Lower lobe of right lung (tissue), 2 donors: ENCODE results near the gene FBXW5. TPM values are rescaled to one million over a fixed set of nuclear protein-coding genes. Genes with fewer than 3 reads are reported as not detected.

Experiments used
- ATAC-seq, 2 donors: fragments of 200-7000 bp; cut with Tn5 transposase; one replicate each; pipeline ENCODE4 v1.9.1; 2020 to 2022; ENCODE audit warnings: mild to moderate bottlenecking in 2 of 2, moderate library complexity in 2 of 2
- DNase-seq: peaks from one replicate; pipeline ENCODE4 v3.0.0-alpha.2; 2020
- H3K27ac ChIP-seq: fragments of 200-600 bp; one replicate; pipeline ENCODE4 v1.8.0; 2022
- H3K27me3 ChIP-seq: fragments of 200-600 bp; one replicate; pipeline ENCODE4 v1.8.0; 2022; ENCODE audit warnings: low read depth
- H3K36me3 ChIP-seq: fragments of 200-600 bp; one replicate; pipeline ENCODE4 v1.8.0; 2022; ENCODE audit warnings: mild to moderate bottlenecking
- H3K4me1 ChIP-seq: fragments of 200-600 bp; one replicate; pipeline ENCODE4 v1.8.0; 2022
- H3K4me3 ChIP-seq: fragments of 200-600 bp; one replicate; pipeline ENCODE4 v1.8.0; 2022; ENCODE audit warnings: mild to moderate bottlenecking
- H3K9me3 ChIP-seq: fragments of 200-600 bp; one replicate; pipeline ENCODE4 v1.8.0; 2022
- CTCF ChIP-seq: fragments of 200-600 bp; IDR thresholded peaks from one replicate; pipeline ENCODE4 v1.8.0; 2022; ENCODE audit warnings: antibody characterized with exemption, mild to moderate bottlenecking
- intact Hi-C: fragments of 100-400 bp; cut with DNase I; formaldehyde crosslinking; loops from one replicate; pipeline ENCODE4 v1.11.0; 2022
- total RNA-seq: library from RNA; stranded (reverse); fragmentation: NEBNext Ultra II Directional; extraction: Animal tissue kit (Norgen Biotek cat#: 25700); gene quantifications from one replicate; pipeline ENCODE4 v1.2.1, GENCODE V29; 2021
- donor health status: DM: no; HTN: yes; CAD: no; lungs with severe emphysema.

Gene FBXW5
- total RNA-seq, 1 donor from 2014 or later, result 83.2 TPM

GRCh38 chr9:136943291-136944211, 987 bp downstream of the FBXW5 start:
- peak overlapping the region; percentile 87 for H3K27ac ChIP-seq
- H3K27me3 ChIP-seq, result no peaks in the 10 kb centered on the region
- TF ChIP-seq CTCF, result no peak
- no peak for DNase-seq
- H3K4me1 ChIP-seq, result peaks cover 29% of the 10 kb centered on the region
- peaks cover 35% of the 10 kb centered on the region for H3K36me3 ChIP-seq
- intact Hi-C loops, result no loop called here
- ATAC-seq, result peak in 1 of 2 donors; percentile 6
- no peaks in the 10 kb centered on the region for H3K9me3 ChIP-seq
- peak overlapping the region; percentile 98 for H3K4me3 ChIP-seq

GRCh38 chr9:136942881-136943230, 1.7 kb downstream of the FBXW5 start:
- no peaks in the 10 kb centered on the region for H3K9me3 ChIP-seq
- ATAC-seq (no peak), DNase-seq (no peak)
- H3K4me3 ChIP-seq, result peak overlapping the region; percentile 98
- H3K36me3 ChIP-seq, result peaks cover 35% of the 10 kb centered on the region
- no peaks in the 10 kb centered on the region for H3K27me3 ChIP-seq
- intact Hi-C loops, result no loop called here
- TF ChIP-seq CTCF, result no peak
- H3K4me1 ChIP-seq, result peaks cover 22% of the 10 kb centered on the region
- H3K27ac ChIP-seq, result no peak overlapping the region

GRCh38 chr9:136942112-136942880, 2.2 kb downstream of the FBXW5 start:
- H3K27me3 ChIP-seq, result no peaks in the 10 kb centered on the region
- H3K9me3 ChIP-seq, result no peaks in the 10 kb centered on the region
- peaks cover 35% of the 10 kb centered on the region for H3K36me3 ChIP-seq
- no peak overlapping the region for H3K27ac ChIP-seq
- intact Hi-C loops, result no loop called here
- peaks cover 17% of the 10 kb centered on the region for H3K4me1 ChIP-seq
- no peak overlapping the region for H3K4me3 ChIP-seq
- ATAC-seq, result no peak
- DNase-seq, result no peak
- no peak for TF ChIP-seq CTCF

GRCh38 chr9:136941231-136942111, 3.1 kb downstream of the FBXW5 start:
- Histone ChIP-seq H3K36me3 (peaks cover 35% of the 10 kb centered on the region), H3K9me3 (no peaks in the 10 kb centered on the region), H3K4me3 (no peak overlapping the region), H3K27me3 (no peaks in the 10 kb centered on the region), H3K27ac (no peak overlapping the region), H3K4me1 (peaks cover 11% of the 10 kb centered on the region)
- no peak for TF ChIP-seq CTCF
- intact Hi-C loops, result no loop called here
- ATAC-seq, result no peak
- DNase-seq, result no peak
